AG04449 (cell line): ENCODE data around the gene PTGES.

Experiments
- CTCF ChIA-PET: fragments of 350-600 bp; formaldehyde crosslinking; extraction: SDS; loops from one replicate; lab custom pipeline; 2021; ENCODE audit warnings: antibody characterized with exemption; lab: Yijun Ruan, JAX
- POLR2A ChIA-PET: fragments of 400-600, 350-600 bp; formaldehyde crosslinking; extraction: SDS; loops from one replicate; lab custom pipeline; 2020; ENCODE audit warnings: antibody characterized with exemption, inconsistent platforms; lab: Yijun Ruan, JAX
- DNase-seq: peaks from one replicate; pipeline ENCODE4 v3.0.0-alpha.2; 2010; ENCODE audit warnings: low read depth, low spot score
- H3K4me3 ChIP-seq: 2 replicates; pipeline ENCODE4 v1.5.1; 2011; ENCODE audit warnings: low read depth, mild to moderate bottlenecking, control low read depth, low read length
- TF ChIP-seq, protein P1 (sequence below): IDR thresholded peaks from one replicate; pipeline ENCODE4 v1.5.1; 2011; ENCODE audit warnings: mild to moderate bottlenecking, moderate library complexity, low read length, control low read depth, inconsistent platforms; ENCODE audit not compliant: insufficient read depth; ENCODE audit errors: missing control alignments

PTGES gene

DNA sequence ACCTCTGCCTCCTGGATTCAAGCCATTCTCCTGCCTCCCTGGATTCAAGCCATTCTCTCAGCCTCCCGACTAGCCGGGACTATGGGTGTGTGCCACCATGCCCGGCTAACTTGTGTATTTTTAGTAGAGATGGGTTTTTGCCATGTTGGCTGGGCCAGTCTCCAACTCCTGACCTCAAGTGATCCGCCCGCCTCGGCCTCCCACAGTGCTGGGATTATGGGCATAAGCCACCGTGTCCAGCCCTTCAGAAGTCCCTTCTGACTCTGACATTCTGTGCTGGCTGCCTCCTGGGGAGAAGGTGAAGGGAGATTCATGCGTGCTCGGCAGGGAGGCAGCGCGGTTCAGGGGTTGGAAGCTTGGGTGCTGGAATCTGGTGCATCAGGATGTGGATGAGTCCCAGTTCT lies 58.6 kb downstream of the PTGES start:
- TF ChIP-seq, protein P1, sequence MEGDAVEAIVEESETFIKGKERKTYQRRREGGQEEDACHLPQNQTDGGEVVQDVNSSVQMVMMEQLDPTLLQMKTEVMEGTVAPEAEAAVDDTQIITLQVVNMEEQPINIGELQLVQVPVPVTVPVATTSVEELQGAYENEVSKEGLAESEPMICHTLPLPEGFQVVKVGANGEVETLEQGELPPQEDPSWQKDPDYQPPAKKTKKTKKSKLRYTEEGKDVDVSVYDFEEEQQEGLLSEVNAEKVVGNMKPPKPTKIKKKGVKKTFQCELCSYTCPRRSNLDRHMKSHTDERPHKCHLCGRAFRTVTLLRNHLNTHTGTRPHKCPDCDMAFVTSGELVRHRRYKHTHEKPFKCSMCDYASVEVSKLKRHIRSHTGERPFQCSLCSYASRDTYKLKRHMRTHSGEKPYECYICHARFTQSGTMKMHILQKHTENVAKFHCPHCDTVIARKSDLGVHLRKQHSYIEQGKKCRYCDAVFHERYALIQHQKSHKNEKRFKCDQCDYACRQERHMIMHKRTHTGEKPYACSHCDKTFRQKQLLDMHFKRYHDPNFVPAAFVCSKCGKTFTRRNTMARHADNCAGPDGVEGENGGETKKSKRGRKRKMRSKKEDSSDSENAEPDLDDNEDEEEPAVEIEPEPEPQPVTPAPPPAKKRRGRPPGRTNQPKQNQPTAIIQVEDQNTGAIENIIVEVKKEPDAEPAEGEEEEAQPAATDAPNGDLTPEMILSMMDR = no peak
- POLR2A ChIA-PET = no interaction called here
- no peak for DNase-seq
- CTCF ChIA-PET = no interaction called here
- H3K4me3 ChIP-seq = no peak overlapping the region

DNA sequence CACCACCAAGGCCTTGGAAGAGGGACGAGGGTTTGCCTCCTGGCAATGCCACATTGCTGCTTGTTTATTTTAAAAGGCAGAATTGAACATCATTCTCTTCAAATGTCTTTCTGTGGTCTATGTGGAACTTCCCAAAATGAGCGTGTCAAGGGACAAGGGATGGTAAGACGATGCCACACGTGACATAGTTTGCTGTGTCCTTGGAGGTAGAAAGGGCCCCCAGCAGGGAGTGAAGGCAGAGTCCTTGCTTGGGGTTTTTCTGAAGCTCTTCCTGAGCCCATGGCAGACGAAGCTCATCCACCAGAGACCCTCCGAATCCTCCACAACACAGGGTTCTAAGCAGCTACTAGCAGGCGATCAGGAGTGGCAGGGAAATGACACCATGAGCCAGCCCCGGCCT lies 59.1 kb downstream of the PTGES start:
- CTCF ChIA-PET = no interaction called here
- no peak overlapping the region for H3K4me3 ChIP-seq
- DNase-seq = no peak
- POLR2A ChIA-PET = no interaction called here
- TF ChIP-seq, protein P1 = no peak

DNA sequence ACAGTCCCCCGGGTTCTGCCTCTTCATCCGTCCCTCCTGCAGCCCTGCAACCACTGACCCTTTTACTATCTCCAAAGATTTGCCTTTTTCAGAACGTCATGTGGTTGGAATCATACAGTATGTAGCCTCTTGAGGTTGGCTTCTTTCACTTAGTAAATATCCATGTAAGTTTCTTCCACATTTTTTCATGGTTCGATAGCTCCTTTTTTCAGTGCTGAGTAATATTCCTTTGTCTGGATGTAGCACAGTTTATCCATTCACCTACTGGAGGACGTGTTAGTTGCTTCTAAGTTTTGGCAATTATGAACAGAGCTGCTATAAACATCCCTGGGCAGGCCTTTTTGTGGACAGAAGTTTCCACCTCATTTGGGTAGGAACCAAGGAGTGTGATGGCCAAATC lies 60.3 kb downstream of the PTGES start:
- TF ChIP-seq, protein P1 = no peak
- H3K4me3 ChIP-seq = no peak overlapping the region
- no peak for DNase-seq
- CTCF ChIA-PET = interaction anchor here (0.7 to 0.9 kb wide), 2 partner anchors 34 to 45 kb away, joined by 3 read pairs; no protein-coding TSS in a partner anchor
- POLR2A ChIA-PET = no interaction called here
